Measurements from ENCODE around the gene PLAAT2. TPM values are rescaled to one million over a fixed set of nuclear protein-coding genes. Genes with fewer than 3 reads are reported as not detected.

The PLAAT2 gene
- polyA plus RNA-seq, 1 donor = 0.12 TPM

DNA sequence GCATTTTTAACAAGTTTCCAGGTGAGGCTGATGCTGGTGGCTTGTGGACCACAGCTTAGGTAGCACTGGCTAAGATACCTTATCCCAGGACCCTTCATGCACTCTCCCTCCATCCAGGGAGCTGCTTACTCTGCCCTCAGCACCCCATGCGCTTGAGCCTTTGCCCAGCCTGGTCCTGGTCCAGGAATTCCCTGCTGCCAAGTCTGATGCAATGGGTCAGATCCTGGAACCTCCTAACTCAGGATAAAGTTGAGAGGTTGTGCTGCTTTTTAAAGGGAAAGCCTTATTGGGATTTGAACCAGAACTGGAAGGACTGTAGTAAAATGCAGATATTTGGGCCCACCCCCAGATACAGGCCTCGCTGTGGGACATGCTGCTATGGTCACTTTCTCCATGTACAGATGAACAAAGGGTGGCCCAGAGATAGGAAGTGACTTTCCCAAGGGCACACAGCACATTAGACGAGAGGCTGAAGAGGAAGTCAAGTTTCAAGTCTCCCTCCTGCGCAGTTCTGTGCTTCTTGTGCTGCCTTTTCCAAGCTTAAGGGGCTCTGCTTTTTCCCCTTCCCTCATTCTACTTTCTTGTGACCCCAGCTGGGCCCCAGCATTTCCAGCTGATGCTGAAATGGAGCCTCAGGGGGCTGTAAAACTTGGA is 58.1 kb downstream of the PLAAT2 start:
- Histone ChIP-seq H3K4me1 (ENCODE audit: control insufficient read depth, insufficient read depth, low read length) (no peaks in the 10 kb centered on the region), H3K4me3 (ENCODE audit: low read length) (no peak overlapping the region), H3K27ac (ENCODE audit: low read length) (no peak overlapping the region), H3K9me3 (ENCODE audit: control insufficient read depth, low read depth, low read length) (no peaks in the 10 kb centered on the region), H3K27me3 (ENCODE audit: control insufficient read depth, insufficient read depth, low read length) (no peaks in the 10 kb centered on the region), H3K36me3 (ENCODE audit: control insufficient read depth, insufficient read depth, low read length) (no peaks in the 10 kb centered on the region)
- WGBS (ENCODE audit: insufficient coverage, low lambda C conversion rate) = no CpG with 5 or more reads among the region's 4 CpGs
- DNase-seq = no peak

DNA sequence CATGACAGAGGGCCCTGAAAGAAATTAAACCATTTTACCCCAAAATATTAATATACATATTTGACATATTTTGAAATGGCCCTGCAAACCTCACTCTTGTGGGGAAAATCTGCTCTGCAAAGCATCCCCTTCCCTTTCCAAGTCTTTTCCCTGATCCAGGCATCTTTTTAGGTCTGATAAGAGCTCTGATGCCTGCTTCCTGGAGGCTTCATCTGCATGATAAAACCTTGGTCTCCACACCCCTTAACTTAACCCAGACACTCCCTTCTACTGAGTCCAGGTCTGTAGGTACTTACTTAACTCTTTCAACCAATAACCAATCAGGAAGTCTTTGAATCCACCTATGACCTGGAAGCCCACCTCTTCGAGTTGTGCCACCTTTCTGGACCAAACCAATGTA is 59.1 kb downstream of the PLAAT2 start:
- WGBS (ENCODE audit: insufficient coverage, low lambda C conversion rate) = no CpG with 5 or more reads among the region's 1 CpG
- H3K27me3 ChIP-seq (ENCODE audit: control insufficient read depth, insufficient read depth, low read length) = no peaks in the 10 kb centered on the region

DNA sequence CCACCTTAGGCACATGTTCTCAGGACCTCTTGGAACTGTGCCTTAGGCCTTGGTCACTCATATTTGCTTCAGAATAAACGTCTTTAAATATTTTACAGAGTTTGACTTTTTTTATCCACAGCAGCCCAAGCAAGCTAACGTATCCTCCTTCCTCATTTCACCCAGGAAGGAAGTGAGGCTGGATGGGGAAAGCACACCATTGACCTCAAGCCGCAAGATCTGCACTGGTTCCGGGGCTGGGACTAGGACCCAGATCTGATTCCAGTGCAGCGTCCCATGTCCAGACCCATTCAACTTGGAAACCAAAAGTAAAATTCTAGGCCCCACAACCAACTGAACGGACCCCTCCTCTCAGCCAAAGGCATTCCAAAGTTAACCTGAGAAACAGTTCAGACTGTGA is 59.7 kb downstream of the PLAAT2 start:
- Histone ChIP-seq H3K4me1 (ENCODE audit: control insufficient read depth, insufficient read depth, low read length) (no peaks in the 10 kb centered on the region), H3K9me3 (ENCODE audit: control insufficient read depth, low read depth, low read length) (peaks cover 3% of the 10 kb centered on the region), H3K4me3 (ENCODE audit: low read length) (no peak overlapping the region), H3K27me3 (ENCODE audit: control insufficient read depth, insufficient read depth, low read length) (no peaks in the 10 kb centered on the region), H3K27ac (ENCODE audit: low read length) (no peak overlapping the region), H3K36me3 (ENCODE audit: control insufficient read depth, insufficient read depth, low read length) (no peaks in the 10 kb centered on the region)
- whole genome bisulfite sequencing (ENCODE audit: insufficient coverage, low lambda C conversion rate) = no CpG with 5 or more reads among the region's 6 CpGs
- no peak for DNase-seq

More for the DNA sequence above, 59.1 kb downstream of the PLAAT2 start:
- DNase-seq = no peak
- Histone ChIP-seq H3K36me3 (ENCODE audit: control insufficient read depth, insufficient read depth, low read length) (no peaks in the 10 kb centered on the region), H3K4me3 (ENCODE audit: low read length) (no peak overlapping the region), H3K27ac (ENCODE audit: low read length) (no peak overlapping the region), H3K4me1 (ENCODE audit: control insufficient read depth, insufficient read depth, low read length) (no peaks in the 10 kb centered on the region), H3K9me3 (ENCODE audit: control insufficient read depth, low read depth, low read length) (peaks cover 3% of the 10 kb centered on the region)

Other genes starting within 250 kb of the PLAAT2 start
- gene SLC22A9, start 193.6 kb downstream of the PLAAT2 start, polyA plus RNA-seq = 0.04 TPM
- gene PLAAT5, start 72.2 kb downstream of the PLAAT2 start, polyA plus RNA-seq = 0.78 TPM
- 0.13 TPM for gene LGALS12, start 57.3 kb downstream of the PLAAT2 start, polyA plus RNA-seq
- 20.3 TPM for gene PLAAT4, start 26.6 kb downstream of the PLAAT2 start, polyA plus RNA-seq
- 5.9 TPM for gene PLAAT3, start 51.1 kb upstream of the PLAAT2 start, polyA plus RNA-seq
- 10.9 TPM for gene ATL3, start 108.0 kb upstream of the PLAAT2 start, polyA plus RNA-seq
- gene RTN3, start 118.1 kb upstream of the PLAAT2 start, polyA plus RNA-seq = 103 TPM
- 48.8 TPM for gene ZFTA, start 205.4 kb upstream of the PLAAT2 start, polyA plus RNA-seq